NCI-H1930 (cell line): Measurements from ENCODE around the gene ITGAE.
"Not testable (repeated sequence)": the region's sequence is repeated elsewhere in the genome, so short reads cannot be mapped to it uniquely, and the experiment has no call there.

ENCODE experiments used
- DNase-seq, 2 experiments: peaks; one replicate each; lab custom pipeline; 2025; lab: John Stamatoyannopoulos, UW

Gene ITGAE

DNA sequence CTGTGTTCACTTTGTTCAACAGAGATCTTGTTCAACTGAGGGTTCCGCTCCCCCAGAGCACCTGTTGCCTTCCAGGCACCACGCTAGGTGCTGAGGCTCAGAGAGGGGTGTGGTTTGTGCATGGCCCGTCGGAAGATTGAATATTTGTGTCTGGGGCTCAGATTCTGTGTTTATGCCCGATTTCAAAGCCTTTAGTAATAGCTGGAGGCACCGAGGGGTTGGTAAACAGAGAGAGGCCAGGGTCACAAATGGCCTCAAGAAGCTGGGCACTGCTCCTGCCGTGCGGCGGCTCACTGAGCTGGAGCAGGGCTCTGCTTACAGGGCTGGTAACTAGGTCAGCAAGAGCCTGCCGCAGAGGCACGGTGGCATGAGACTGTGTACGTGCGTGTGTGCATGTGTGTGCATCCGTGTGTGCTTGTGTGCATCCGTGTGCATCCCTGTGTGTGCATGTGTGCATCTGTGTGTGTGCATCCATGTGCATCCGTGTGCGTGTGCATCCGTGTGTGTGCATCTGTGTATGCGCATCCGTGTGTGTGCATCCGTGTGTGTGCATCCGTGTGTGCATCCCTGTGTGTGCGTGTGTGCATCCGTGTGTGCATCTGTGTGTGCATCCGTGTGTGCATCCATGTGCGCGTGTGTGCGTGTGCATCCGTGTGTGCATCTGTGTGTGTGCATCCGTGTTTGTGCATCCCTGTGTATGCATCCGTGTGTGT is 5.4 kb downstream of the ITGAE start:
- DNase-seq = no peak

DNA sequence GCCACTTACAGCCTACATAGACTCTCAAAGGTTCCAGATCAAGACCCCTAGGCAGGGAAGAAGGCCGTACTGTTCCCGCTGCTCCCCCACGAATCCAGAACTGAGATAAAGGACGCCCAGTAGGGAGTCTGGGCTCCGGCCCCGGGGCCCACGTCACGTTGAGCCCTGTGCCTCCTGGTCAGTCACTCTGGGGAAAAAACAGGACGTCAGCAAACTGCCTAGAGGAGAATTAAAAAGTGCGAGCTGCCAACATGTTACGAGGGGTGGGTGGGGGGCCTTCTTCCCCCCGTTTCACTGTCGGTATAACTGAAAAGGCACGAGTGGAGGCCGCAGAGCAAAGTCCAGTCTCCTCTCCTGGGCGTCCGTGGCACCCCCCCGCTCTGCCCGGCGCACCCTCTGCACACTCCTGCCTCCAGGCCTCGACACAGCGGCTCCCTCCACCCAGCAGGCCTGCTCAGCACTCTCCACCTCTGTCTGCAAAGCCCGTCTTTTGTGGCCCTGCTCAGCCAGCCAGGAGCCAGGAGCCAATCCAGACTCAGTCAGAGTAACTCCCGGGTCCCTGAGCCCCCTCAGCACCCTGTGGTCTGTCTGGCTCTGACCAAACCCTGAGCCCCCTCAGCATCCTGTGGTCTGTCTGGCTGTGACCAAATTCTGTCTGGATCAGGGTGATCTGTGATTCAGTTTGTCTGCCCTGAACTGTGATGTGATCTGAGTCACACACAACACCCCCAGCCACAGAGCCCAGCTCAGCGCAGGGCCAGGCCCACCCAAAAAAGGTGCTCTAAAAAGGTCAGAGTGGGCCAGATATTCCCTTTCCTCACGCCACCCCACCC is 6.2 kb downstream of the ITGAE start:
- no peak for DNase-seq

DNA sequence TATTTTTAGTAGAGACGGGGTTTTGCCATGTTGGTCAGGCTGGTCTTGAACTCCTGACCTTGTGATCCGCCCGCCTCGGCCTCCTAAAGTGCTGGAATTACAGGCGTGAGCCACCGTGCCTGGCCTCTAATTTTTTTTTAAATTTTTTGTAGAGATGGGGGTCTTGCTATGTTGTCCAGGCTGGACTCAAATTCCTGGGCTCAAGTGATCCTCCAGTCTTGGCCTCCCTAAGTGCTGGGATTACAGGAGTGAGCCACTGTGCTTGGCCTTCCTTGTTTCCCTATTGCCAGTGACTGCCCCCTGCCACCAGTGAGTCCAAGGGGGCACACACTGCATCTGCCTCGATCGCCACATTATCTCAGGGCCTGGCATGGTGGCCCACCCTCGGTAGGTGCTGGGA is 6.8 kb downstream of the ITGAE start:
- not testable (repeated sequence) for DNase-seq

DNA sequence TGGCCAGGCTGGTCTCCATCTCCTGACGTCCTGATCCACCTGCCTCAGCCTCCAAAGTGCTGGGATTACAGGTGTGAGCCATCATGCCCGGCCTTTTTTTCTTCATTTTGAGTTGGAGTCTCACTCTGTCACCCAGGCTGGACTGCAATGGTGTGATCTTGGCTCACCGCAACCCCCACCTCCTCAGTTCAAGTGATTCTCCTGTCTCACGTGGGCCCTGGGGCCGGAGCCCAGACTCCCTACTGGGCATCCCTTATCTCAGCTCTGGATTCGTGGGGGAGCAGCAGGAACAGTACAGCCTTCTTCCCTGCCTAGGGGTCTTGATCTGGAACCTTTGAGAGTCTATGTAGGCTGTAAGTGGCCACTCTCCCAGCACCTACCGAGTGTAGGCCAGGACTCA is 7.7 kb downstream of the ITGAE start:
- not testable (repeated sequence) for DNase-seq

DNA sequence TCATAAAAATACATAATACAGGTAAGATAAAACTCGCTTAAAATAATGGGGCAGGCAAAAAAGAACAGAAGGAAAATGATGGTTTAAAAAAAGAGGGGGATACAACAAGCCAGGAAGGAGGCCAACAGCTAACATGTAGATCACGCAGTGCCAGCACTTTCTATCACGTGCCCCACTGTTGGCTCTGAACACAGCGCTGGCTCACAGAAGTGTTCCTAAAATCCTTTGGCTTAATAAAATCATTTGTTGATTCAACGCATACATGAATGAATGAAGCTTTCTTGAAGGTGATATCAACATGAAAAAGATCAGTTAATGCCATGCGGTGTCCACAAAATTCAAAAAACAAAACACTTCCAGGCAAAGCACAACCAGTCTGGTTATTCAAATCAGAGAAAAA is 8.5 kb downstream of the ITGAE start:
- DNase-seq = no peak

DNA sequence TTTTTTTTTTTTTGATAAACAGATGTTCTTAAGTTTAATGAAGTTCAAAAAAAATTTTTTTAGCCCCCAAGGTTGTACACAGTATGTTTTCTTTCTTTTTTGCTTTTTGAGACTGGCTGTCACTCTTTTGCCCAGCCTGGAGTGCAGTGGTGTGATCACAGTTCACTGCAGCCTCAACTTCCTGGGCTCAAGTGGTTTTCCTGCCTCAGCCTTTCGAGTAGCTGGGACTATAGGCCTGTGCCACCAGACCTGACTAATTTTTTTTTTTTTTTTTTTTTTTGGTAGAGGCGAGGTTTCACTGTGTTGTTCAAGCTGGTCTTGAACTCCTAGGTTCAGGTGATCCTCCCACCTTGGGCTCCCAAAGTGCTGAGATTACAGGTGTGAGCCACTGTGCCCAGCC is 12.8 kb downstream of the ITGAE start:
- DNase-seq = no peak

DNA sequence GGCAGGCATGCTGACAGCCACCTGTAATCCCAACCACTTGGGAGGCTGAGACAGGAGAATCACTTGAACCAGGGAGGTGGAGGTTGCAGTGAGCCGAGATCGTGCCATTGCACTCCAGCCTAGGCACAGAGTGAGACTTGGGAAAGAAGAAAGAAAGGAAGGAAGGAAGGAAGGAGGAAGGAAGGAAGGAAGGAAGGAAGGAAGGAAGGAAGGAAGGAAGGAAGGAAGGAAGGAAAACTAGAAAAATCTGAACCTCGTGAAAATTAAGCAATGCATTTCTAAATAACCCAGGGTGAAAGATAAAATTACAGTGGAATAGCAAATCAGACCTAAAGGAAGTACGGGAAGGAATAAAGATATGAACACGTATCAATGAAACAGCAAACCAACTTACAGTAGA is 15.7 kb downstream of the ITGAE start:
- DNase-seq = not testable (repeated sequence)

DNA sequence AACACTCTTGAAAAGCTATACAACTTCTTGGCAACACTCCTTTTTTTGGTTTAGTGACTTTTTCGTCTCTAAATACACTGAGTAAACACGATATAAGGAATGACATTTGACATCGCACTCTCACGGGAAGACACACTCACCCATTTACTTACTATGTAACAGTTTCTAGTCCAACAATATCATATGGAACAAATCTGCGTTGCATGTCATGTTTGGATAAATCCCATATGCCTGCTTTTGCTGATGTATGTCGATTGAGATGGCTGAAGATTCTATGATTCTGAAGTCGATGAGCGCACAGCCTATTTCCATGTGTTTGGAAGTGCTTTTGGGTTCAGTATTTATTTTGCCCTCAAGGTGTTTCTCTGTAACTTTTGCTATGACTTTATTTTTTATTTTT is 18.2 kb downstream of the ITGAE start:
- DNase-seq = no peak

DNA sequence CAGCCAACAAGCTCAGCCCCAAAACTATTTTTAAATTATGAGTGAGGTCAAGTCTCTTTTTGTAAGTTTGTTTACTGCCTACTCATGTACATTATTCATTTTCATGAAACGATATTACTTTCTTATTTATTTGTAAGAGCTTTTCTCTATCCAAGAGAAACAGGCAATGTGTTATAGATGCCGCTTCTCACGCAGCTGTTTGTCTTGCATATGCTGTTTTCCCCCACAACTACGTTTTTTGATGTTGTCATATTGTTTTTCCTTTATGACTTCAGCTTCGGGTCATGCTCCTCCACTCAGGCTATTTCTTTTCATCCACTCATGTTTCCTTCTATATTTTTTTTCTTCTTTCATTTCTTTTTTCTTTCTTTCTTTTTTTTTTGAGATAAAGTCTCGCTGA is 20.0 kb downstream of the ITGAE start:
- no peak for DNase-seq

DNA sequence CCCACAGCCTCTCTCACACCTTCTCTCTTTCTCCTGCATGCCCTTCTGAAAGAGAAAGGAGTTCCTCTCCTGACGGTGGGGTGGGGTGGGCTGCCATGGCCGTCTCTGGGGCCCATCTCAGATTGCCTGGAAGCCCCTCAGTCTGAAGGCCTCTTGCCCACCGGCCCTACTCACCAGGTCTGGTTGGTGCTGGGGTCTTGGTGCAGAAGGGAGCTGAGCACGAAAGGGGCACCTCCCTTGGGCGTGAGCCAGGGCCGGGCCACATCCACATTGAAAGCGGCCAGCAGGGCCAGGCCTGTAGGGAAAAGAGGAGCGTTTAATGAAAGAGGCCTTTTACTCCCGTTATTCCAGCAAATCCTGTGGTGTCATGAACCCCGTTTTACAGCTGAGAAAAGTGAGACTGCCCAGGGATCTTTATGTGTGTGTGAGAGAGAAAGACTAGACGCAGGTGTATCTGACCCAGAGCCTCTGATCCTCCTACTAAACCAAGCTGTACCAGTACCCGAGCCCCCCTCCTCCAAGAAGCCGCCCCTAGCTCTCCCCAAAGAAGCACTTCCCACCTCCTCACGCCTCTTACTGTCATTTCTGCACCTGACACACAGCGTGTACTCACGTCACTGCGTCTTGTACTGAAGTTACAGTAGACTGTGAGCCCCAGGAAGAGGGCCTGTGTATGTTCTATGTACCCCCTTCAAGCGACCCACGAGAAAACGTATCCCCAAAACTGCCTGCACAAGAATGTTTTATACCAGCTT is 23.4 kb downstream of the ITGAE start:
- DNase-seq = no peak

DNA sequence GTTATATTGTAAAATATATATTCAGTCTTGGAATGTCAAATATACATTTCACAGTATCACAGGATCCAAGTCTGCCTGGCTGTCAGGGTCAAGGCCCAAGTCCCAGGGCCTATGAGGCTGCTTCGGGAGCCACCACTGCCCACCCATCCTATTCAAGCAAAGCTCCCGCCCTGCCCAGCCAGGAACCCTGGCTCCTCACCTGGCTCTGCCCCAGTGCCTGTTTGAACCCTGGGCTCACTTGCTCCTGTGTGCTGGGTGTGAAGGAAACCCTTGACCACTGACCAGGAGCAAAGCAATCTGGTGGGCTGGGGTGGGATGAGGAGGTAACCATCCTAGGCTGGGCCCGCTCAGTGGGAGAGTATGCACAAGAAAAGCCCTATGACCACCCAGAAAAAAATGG is 27.0 kb downstream of the ITGAE start:
- DNase-seq = no peak

DNA sequence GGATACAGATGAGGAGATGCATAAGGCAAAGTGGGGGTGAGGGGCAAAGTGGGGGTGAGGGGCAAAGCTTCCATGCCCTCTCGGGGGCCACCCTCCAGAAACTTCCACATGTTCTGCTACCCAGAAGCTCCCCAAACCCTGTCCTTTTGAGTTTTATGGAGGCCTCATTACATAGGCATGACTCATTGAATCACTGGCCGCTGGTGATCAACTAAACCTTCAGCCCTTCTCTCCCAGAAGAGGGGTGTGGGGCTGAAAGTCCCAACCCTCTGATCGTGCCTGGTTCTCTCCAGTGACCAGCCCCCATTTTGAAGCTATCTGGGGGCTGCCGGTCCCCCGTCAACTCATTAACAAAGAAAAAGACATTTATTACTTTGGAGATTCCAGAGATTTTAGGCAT is 27.5 kb downstream of the ITGAE start:
- no peak for DNase-seq

DNA sequence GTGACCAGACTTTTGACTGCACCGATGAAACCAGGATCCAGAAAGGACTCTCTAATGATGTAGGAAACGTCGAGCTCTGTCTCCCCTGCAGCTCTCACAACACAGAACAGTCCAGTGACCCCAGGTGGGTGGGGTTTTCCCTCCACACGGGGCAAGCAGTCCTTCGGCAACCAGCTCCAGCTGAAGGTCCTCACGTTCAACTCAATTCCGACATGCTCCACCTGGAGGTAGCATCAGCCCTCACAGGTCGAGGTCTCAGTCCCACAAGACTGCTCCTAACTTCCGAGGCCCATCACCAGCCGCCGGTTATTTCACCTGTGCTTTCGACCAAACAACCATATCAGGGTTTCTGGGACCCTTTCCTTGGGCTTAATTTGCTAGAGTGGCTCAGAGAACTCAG is 28.2 kb downstream of the ITGAE start:
- no peak for DNase-seq

DNA sequence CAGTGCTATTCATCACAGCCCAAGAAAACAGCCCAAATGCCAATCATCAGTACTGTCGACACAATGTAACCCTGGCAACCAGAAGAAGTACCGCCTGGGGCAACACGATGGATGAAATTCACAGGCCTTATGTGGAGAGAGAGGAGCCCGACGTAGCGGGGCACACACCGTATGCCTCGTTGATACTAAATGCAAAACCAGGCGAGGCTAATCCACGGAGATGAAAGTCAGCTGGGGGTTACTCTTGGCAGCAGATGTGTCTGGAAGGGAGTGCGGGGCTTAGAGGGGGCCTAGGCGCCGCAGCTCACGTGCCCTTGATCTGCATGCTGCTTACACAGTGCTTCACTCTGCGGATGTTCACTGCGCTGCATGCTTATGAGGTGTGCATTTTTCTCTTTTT is 29.8 kb downstream of the ITGAE start:
- DNase-seq = no peak

DNA sequence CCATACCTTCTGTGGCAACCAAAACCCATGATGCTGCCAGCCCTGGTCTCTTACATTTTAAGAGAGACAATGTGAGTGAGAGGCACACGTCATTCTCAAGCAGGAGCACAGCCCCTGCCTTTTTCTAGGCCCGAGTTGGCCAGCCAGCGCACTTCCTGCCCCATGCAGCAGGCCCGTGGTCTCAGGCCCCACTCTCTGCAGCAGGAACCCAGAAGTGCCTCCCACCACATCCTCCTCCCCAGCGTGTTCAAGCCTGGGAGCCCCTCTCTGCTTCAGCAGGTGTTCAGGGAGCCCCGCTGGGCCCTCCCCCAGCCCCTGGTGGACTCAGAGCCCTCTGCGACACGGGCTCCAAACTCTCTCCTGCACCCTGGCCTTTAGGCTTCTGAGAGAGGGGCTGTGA is 30.5 kb downstream of the ITGAE start:
- no peak for DNase-seq

DNA sequence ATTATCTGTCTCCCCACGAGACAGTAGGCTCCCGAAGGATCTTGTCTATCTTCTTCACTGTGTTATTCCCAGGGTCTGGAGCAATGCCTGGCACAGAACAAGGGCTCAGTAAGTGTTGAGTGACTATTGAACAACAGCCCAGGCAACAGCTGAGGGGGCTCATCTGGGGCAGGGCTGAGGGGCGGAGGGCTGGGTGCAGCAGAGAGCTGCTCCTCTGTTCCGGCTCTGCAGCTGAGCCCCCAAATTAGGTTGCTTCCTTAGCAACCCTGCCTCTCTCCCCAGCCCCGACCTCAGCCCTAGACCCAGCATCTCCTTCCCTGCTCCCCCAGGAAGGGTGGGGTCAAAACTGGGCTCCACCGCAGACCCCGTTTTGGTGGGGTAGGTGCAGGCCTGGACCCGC is 32.2 kb downstream of the ITGAE start:
- DNase-seq = no peak

DNA sequence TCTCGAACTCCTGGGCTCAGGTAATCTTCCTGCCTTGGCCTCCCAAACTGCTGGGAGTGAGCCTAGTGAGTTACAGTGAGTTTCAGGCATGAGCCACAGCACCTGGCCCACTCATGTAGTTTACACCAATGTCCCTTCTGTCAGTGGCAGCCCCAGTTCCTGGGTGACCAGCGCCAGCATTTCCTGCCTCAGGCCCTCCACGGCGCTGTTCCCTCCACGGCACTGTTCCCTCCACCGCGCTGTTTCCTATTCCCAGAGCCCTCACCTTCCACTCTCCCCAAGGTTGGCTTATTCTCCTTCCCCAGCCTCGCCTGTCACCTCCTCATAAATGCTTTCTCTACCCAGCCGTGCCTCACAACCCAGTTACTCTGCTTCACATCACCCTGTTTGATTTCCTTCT is 32.6 kb downstream of the ITGAE start:
- DNase-seq = no peak

DNA sequence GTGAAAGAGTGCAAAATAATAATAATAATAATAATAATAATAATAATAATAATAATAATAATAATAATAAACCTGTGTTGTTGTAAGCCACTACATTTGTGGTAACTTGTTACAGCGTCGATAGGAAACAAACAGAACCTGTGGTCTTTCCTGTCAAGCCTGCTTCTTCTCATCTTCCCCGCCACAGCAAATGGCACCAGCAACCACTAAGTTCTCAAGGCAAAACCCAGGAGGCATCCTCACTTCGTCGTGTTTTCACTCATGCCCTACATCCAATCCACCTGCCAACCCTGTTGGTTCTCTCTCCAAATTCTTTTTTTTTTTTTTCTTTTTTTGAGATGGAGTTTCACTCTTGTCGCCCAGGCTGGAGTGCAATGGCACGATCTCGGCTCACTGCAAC is 34.2 kb downstream of the ITGAE start:
- DNase-seq = no peak

DNA sequence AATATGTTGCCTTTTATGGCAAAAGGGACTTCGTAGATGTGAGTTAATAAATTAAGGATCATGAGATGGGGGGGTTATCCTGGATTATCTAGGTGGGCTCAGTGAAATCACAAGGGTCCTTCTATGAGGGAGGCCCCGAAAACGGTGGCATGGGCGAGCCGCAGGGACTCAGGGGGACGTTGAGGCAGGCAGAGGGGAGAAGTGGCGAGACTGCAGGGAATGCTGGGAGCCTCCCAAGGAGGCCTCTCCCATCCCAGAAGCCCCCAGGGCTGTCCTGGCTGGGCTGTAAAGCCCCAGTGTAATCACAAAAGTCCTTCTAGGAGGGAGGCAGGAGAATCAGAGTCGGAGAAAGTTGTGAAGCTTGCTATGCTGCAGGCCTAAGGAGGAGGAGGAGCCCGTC is 35.0 kb downstream of the ITGAE start:
- no peak for DNase-seq

DNA sequence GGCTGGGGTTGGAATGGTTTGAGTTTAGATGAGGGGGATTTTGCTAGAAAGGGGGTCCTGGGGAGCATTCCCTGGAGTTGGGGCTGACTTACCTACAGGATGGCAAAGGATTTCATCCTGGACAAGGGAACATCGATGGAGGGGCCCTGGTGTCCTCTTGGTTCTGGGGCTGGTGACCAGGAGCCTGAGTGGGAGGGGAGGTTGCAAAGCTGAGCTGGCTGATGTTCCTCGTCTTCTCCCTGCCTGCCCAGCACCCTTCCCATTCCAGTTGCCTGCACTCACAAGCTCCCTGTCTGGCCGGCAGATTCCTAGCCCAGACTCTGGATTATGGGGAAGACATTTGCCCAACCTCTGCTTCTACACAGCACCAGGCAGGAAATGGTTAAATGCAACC is 37.2 kb downstream of the ITGAE start:
- DNase-seq = no peak

DNA sequence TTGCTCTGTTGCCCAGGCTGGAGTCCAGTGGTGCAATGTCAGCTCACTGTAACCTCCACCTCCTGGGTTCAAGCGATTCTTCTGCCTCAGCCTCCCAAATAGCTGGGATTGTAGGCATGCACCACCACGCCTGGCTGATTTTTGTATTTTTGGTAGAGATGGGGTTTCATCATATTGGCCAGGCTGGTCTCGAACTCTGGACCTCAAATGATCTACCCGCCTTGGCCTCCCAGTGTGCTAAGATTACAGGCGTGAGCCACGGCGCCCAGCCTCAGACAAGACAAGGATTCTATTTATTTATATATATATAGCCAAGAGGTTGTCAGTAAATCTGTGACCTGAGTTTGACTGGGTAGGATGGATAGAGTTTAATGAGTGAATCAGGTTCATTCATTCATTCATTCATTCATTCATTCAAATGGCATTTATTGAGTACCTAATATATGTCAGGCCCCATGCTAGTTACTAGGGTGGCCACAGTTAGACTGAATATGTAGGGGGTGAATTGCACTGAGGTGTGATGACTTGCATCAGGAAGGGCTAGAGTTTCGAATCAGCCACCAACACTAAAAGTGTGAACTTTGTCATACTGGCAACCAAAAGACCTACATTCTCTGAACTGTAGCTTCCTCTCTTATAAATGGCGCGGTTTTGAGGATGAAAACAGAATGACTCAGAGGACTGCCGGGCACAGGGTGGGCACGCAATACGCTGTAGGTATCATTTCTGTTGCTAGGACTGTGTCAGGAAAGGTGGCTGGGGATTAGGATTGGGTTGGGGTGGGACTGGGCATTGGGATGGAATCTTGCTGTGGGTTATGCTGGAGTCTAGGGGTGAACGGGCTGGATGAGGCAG is 37.8 kb downstream of the ITGAE start:
- no peak for DNase-seq

DNA sequence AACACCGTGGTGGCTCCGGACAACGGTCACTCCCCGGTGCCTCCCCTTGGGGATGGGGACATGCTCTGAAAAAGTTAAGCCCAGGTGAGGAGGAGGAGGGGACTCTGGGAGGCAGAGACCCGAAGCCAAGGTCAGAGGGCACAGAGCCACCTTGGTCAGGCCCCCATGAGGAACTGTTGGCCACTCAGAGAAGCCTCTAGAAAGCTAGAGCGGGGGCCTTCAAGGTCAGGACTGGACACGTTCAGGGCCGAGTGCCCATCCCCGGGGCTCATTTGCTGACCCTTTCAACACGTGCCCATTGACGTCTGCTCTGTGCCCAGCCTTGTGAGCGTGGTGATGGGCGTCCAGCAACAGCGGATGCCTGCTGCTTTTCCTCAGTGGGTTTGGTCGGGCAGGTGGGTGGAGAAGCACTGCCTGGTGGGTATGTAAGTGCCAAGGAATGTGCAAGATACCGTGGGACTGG is 39.0 kb downstream of the ITGAE start:
- DNase-seq = no peak
